GM21381 (cell line): ENCODE results near the gene KDR.

ENCODE experiments used
- ATAC-seq: cut with Tn5 transposase; IDR thresholded peaks from one replicate; pipeline ENCODE4 v1.9.1; 2021; ENCODE audit warnings: mild to moderate bottlenecking, moderate library complexity; ENCODE audit not compliant: unreplicated experiment

The KDR gene

DNA sequence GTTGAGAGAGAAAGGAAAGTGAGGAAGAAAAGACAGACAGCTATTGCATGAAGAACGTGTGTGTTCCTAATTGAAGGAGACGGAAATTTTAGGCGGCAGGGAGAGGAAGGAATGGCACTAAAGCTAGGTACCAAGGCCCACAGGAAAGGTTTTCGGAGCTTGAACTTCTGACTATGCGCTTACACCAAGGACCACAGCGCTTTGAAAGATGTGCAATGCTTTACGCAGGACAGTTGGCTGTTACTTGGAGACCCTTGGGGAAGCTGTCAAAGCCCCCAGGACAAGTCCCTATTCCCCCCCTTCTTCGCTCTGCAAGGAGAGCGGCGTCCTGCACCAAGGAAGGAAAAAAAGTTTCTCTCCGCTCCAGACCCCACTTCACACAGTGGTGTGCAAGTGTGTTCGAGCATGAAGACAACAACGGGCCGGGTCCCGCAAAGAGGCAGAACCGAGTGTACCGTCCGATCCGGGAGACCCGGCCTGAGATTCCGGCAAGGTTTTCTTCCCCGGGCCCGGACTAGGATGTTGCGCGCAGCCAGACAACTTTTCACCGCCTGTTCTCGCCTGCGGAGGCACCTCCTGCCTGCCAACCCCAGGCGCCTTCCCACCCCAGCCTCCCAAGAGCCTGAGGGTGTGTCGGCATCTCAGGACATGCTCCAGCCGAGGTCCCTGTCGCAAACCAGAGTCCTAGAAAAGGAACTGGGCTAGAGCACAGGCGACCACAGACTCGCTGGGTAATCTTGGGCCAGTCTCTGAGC, 896 bp downstream of the KDR start:
- ATAC-seq, result no peak

DNA sequence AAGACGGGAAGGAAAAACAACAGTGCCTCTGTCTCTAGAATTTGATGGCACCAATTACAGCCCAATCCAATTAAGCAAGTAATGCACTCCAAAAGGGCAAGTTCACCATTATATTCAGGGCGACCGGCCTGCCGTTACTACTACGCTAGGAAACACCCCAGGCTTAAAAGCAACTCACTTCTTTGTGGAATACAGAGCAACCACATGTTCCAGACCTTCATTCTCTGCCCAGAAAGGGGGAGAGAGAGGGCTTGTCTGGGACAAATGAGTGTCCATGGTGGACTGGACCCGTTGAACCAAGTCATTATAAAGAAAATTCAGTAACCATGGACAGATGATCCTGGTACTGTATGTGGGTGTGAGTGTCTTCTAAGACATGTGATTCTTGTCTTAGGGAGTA, 1.6 kb downstream of the KDR start:
- no peak for ATAC-seq

DNA sequence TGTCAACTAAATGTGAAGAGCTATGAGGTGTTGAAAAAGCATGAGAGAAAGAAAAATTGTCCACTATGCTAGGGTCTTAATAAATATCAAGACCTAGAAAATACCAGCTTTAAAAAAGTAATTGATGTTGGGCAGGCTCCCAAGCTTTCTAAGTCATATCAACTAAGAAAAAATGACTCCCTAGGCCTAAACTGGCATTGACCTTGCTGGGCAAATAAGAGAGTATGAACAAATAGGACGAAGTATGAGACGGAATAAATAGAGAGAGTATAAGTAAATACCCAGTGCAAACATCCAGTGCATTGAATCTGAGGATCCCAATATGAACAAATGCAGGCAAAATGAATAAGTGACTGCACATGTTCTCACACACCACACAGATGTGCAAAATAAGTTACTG, 3.2 kb downstream of the KDR start:
- ATAC-seq, result no peak

- ATAC-seq, result no peak
Observed at GRCh38 chr4:55121246-55121645, 4.1 kb downstream of the KDR start.

DNA sequence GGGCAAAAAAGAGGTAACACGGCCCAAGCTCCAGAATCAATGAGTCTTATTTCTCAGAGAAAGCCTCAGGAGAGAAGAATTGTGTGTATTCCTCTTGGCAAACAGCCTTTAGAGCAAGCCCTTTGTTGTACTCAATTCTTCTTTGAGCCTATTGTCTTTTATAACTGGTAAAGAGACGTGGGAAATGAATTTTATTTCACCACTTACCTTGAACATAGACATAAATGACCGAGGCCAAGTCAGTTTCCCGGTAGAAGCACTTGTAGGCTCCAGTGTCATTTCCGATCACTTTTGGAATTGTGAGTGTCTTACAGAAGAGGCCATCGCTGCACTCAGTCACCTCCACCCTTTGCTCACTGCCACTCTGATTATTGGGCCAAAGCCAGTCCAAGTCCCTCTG, 7.0 kb downstream of the KDR start:
- ATAC-seq, result no peak

DNA sequence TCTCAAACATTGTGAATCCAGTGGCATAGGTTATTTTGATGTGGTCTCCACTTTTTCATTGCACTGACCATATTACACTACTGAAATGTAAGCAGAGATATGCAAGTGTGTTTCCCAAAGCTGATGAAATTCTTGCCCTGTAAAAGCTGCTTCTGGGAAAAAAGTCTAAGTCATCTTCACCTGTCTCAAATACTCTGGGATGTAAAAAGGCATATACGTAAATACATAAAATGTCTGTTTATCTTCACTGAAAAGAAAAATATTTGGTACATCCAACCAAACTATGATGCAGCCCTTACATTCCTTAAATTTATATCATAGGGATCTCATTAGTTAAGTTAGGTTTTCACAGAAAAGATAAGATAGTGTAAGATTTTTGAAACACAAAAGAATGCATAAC, 7.9 kb downstream of the KDR start:
- ATAC-seq, result no peak

DNA sequence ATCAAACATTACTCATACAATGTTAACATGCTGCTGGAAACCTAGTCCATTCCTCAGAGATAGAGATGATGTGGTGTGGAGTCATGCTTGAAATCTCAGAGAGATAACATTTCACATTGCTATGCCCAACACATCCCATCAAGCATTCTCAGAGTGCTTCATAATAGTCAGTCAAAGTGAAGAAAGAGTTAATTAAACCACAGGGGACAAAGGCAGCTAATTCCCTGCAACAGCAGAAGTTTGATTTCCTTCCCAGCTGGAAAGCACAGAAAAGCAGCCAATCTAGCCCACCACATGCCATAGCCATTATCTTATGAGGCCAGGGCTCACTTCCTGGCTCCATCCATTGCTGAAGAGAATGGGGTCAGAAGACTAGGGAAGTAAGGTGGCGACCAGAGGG, 8.9 kb downstream of the KDR start:
- no peak for ATAC-seq

- ATAC-seq, result no peak
Observed at GRCh38 chr4:55111601-55112000, 13.8 kb downstream of the KDR start.

DNA sequence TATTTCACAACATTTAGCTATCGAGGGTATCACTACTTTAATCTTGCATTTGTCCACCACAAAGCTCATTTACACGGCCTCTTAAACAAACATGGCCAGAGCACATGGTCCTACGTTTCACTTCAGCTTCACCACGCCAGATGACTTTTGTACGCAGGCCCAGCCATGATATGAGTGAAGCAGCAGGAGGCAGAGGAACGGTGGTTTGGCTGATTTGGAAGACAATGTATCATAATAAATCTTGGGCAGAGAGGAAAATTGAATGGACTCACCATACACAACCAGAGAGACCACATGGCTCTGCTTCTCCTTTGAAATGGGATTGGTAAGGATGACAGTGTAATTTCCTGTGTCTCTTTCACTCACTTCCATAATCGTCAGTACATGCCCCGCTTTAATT, 15.3 kb downstream of the KDR start:
- ATAC-seq, result no peak

DNA sequence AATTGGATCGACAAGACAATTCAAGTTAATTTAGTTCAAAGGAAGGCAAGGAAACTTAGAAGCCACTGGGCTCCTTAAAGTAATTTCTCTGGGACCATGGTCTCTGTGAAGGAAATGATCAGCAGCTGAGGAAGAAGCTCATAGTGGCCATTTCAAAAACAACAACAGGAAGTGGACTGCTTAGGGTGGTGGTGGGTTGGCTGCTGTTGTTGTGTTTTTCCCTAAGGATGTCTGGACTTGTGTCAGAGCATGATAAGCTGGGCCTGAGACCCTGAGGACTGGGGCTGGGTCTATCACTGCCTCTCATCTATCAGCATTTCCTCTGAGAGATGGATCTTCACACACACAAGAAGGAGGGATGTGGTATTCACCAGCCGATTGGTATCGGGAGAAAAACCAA, 18.3 kb downstream of the KDR start:
- ATAC-seq, result no peak

DNA sequence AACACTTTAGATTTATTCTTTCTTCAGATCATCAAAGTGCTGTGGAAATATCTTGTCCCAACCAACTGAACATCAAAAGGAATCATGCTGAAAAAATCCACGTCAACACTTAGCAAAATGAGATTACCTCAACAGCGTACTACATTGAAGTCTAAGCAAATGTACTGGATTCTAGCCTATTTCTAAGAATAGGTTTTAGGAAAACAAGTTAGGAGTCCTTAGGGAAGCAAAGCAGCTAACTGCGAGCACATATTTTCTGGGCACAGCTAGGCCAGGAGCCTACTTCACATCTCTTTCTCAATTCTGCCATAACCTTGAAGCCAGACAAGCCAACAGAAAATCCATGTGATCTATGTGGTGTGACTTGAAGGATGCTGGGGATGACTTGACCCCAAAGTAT, 22.2 kb downstream of the KDR start:
- no peak for ATAC-seq

DNA sequence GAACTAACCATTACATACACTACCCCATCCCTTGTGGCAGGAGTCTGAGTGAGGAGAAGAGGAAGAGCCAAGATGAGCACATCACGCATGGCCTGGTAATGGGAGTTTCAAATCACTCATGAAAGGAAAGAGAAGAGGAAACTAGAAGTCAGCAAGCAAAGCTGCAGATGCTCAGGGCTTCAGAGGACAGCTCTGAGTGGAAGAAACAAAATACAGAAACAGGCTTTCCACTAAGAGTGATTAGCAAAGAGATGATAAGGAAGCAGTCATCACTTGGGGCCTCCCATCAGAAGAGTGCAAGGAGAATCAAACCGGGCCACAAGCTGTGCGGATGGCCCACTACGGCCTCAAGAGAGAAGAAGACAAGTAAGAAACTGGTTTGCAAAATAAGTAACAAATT, 25.6 kb downstream of the KDR start:
- no peak for ATAC-seq

DNA sequence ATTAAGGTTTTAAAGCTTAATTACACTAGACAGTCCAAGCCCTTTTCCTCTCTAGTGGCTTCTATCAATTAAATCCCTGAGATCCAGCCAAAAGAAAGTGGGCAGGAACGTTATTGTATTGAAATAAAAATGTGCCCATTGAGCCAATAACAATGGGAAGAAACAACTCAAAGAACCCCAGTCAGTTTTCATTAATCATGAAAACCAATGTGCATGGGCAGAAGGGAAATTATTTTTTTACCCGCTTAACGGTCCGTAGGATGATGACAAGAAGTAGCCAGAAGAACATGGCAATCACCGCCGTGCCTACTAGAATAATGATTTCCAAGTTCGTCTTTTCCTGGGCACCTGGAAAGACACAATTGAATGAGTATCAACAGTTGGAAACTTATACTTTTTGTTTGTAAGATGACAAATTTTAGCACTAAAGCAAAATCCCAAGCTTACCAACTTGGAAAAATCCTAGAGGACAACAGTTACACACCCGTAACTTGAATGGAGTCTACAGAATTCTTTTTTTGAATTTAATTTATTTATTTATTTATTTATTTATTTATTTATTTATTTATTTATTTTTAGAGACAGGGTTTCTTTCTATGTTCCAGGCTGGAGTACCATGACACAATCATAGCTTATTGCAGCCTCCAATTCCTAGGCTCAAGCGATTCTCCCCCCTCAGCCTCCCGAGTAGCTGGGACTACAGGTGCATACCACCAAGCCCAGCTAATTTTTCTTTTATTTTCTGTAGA, 26.8 kb downstream of the KDR start:
- ATAC-seq, result no peak

DNA sequence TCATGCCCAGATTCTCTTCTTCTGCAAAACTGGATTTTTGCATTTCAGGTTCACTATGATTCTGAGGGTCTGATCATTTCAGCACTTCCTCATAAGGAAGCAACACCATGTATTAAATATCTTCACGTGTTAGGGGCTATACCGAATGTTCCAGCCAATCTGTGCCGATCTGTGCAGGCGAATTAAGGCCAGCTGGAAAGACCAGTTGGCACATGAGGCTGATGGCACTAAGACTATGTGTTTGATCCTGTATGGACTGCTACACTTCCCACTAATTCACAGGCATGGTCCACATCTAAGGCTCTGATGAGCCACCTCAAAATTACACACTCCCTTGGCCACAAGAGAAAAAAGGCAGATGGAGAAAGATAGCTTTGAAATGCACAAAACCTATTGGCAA, 28.8 kb downstream of the KDR start:
- no peak for ATAC-seq

- ATAC-seq, result no peak
Observed at GRCh38 chr4:55096045-55096444, 29.4 kb downstream of the KDR start.

DNA sequence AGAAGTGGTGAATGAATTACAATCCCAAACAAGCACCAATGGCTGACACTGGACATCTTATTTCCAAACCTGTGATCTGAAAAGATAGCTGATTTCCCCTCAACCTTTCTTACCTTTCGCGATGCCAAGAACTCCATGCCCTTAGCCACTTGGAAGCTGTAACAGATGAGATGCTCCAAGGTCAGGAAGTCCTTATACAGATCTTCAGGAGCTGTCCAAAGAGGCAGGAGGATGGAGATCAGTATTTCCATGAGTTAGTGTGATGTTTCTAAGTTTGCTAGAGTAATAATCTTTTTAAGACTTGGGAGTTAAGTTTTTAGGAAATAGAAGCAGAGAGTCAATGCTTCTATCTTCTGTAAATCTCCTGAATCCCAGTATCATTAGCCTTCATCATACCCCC, 32.9 kb downstream of the KDR start:
- no peak for ATAC-seq

GRCh38 chr4:55089916-55090315, 35.5 kb downstream of the KDR start:
- ATAC-seq, result no peak

- ATAC-seq, result no peak
Observed at GRCh38 chr4:55087913-55088260, 37.5 kb downstream of the KDR start.

GRCh38 chr4:55087009-55087912, 38.1 kb downstream of the KDR start:
- ATAC-seq, result no peak

- ATAC-seq, result no peak
Observed at GRCh38 chr4:55086578-55086977, 38.8 kb downstream of the KDR start.

DNA sequence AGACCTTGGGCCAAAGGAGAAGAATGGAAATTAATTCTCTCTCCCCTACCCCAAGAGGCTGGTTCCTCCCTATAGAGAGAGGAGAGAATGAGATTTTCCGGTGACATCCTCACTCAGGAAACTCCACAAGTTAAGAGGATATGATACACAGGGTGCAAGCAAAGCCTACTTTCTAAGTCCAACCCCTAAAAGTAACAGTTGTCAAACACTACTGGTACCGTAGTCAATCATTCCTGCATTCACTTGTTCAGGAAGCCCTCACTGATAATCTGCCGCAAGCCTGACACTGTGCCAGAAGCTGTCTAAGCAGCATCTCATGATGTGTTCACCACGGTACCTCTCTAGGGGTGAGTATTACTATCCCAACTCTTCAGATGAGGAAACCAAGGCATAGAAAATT, 41.7 kb downstream of the KDR start:
- ATAC-seq, result no peak

DNA sequence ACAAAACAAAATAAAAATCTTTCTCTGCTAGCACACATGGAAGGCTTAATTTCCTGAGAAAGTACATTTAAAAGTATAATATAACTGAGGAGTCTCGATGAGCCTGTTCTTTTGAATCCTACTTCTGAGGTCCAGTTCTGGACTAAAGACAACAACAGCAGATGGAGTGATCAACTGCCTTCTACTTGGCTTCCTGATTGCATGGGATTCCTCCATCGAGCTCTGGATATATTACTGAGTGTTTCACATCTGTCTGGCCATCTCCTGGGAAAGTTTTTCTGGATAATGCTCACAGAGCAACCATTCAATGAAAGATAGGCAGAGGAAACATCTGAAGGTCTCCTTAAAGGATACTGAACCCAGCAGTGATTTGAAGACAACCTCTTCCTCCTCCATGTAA, 42.6 kb downstream of the KDR start:
- no peak for ATAC-seq
